Frontal cortex (tissue), 4 donors: Measurements from ENCODE around the gene SEMA3E. TPM values are rescaled to one million over a fixed set of nuclear protein-coding genes. Genes with fewer than 3 reads are reported as not detected.

Experiments used
- DNase-seq, 2 donors: peaks; one replicate each; pipeline ENCODE4 v3.0.0; 2012; ENCODE audit warnings: low spot score in 2 of 2
- FAIRE-seq: peaks from 2 replicates; lab custom pipeline; 2012; peaks lifted over from hg19 to GRCh38; lab: Jason Lieb, UNC
- total RNA-seq: library from RNA; depleted of rRNA; stranded (reverse); fragments of >200 nt; gene quantifications from one replicate; pipeline ENCODE4 v1.2.3, GENCODE V29; 2014
- donor health status: control.
- donor health status: control.
- donor health status: control.

Gene SEMA3E
- total RNA-seq, 1 donor from 2014 or later: 28.1 TPM

DNA sequence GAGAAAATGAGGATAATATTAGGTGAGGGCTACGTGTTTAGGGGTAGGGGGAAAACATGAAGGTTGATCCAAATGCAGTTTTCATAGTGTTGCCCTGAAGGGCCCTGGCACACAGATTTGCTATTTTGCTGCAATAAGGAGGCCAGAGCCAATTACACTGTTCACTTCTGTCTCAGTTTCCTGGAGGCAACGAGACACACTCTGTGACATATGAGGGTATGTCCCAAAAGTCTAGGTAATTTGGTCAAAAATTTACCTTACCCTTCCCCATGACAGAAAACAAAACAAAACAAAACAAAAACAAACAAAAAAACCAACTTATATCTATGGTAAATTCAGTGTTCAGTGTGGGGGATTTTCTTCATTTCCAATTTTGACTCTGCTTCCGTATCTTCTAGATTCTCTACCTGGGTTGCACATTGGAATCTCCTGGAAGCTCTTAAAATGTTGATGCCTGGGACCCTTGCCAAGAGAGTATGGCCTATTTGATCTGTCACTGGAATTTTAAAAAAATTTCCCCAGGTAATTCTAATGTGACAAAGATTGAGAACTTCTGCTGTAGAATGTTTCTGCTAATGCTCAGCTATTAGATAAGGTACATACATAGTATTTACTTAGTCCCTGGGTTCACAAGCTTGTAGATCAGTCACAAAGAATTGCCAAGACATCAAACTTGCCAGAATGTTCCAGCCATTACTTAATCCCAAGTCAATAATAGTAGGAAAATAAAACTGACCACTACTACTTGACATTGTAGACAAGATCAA lies 139.5 kb downstream of the SEMA3E start:
- DNase-seq (no peak), FAIRE-seq (no peak)

GRCh38 chr7:83504330-83504729 lies 144.6 kb downstream of the SEMA3E start:
- DNase-seq: no peak
- FAIRE-seq: no peak

- no peak for DNase-seq
- FAIRE-seq: no peak
Measured at GRCh38 chr7:83502636-83503035, 146.3 kb downstream of the SEMA3E start.

DNA sequence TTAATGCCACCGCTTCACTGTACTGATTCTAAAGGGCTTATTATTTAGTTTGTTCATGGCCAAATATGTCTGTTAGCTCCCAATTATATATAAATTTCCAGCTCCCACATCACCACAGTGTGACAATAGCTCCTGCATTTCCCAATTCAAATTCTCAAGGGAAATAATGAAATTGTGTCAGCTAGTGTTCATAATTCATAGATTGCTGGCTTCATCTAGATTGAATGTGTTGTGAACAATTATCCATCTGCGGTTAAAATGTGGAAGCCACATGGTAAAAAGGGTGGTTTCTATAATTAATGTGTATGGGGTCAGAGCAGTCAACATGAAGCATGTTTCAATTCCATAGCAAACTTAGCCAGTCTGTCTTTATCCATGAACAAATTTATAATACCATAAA lies 154.3 kb downstream of the SEMA3E start:
- DNase-seq (no peak), FAIRE-seq (no peak)

DNA sequence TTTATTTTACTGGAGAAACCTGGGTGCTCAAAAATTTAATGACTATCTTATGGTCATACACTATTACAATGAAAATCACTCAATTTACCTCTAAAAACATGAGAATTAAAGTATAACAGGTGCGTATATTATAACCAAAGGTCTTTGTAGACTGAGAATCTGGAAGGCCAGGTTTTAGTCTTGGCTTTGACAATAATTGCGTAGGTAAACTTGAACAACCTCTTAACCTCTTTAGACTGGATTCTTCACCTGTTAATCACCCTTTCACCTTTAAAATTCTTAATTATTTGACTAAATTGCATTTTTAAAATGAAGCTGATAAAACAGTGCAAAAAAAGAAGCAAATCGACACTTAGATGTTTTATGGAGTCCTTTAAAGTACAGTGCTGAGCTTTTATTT lies 156.1 kb downstream of the SEMA3E start:
- no peak for FAIRE-seq
- DNase-seq: no peak

- no peak for FAIRE-seq
- no peak for DNase-seq
Measured at GRCh38 chr7:83487801-83488200, 161.1 kb downstream of the SEMA3E start.

- FAIRE-seq: no peak
Measured at GRCh38 chr7:83486957-83487356, 162.0 kb downstream of the SEMA3E start.

DNA sequence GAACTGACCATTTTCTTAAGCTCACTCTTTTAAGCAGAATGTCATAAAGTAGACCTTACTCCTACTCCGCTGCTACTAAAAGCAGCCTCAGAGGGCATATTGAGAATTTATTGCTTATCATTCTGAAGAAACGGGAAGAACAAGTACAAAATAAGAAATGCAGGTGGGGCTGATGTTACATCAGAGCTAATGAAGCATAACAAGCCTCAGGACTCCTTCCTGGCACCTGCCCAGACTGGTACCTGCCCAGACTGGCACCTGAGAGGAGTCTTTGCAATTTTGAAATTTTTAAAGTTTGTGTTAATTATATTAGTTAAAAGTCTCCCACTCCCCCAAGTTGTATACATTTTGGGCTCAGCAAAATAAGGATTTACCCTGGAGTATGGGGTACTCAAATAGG lies 162.4 kb downstream of the SEMA3E start:
- FAIRE-seq (no peak), DNase-seq (no peak)

More at GRCh38 chr7:83486957-83487356, 162.0 kb downstream of the SEMA3E start:
- DNase-seq: no peak

GRCh38 chr7:83484826-83485225 lies 164.1 kb downstream of the SEMA3E start:
- FAIRE-seq: no peak
- DNase-seq: no peak

DNA sequence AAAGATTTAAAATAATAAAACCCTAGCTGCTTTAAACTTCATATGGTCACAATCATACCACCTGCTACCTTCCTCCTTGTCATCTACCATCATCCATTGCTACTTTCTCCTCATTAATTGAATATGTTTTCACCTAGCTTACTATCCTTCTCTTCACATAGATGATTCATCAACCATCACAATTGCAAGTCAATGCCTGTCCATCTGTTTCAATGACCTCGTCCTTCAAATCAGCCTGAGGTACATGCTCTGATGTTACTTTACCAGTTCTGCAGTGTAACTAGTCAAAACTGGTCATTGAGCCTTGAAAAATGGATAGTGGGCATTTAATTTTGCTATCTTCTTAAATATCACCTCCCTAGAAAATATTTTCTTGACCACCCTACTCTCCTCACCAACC lies 164.7 kb downstream of the SEMA3E start:
- no peak for FAIRE-seq

DNA sequence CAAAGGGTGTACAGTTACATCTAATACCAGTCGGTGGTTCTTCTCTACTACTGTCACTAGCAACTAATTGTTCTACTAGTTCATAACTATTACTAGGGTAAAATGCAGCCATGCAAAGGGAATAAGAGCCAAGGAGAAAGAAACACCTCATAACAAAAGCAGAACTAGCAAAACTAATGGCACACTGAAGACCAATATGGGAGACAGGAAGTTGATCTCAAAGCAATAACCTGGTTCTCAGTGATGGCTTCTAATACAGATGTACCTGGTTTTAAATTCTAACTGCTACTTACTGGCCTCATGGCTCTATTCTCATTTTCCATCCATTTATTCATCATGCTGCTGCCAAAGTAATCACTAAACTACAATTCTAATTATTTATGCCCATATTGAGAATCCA lies 170.3 kb downstream of the SEMA3E start:
- no peak for DNase-seq

More for the DNA sequence above, 164.7 kb downstream of the SEMA3E start:
- no peak for DNase-seq

GRCh38 chr7:83476511-83477050 lies 172.4 kb downstream of the SEMA3E start:
- FAIRE-seq: no peak

More for the DNA sequence above, 170.3 kb downstream of the SEMA3E start:
- no peak for FAIRE-seq

GRCh38 chr7:83475420-83475819 lies 173.5 kb downstream of the SEMA3E start:
- FAIRE-seq: no peak
- DNase-seq: no peak

More at GRCh38 chr7:83476511-83477050, 172.4 kb downstream of the SEMA3E start:
- no peak for DNase-seq

DNA sequence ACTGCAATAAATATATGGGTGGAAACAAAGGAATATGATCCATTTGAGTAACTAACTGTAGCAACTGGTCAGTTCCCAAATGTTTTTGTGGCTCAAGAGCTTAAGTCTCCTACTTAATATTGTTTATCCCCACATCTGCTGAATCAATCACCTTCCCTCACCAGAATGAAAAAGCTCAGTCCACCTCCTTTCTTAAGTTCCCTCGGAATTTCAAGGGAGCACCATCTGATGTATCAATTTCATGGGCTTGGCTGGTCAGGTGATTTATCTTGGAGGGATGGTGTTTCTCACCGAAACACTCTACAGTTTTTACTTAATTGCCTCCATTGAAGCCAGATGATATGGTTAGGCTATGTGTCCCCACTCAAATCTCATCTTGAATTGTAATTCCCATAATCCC lies 176.6 kb downstream of the SEMA3E start:
- DNase-seq (no peak), FAIRE-seq (no peak)

DNA sequence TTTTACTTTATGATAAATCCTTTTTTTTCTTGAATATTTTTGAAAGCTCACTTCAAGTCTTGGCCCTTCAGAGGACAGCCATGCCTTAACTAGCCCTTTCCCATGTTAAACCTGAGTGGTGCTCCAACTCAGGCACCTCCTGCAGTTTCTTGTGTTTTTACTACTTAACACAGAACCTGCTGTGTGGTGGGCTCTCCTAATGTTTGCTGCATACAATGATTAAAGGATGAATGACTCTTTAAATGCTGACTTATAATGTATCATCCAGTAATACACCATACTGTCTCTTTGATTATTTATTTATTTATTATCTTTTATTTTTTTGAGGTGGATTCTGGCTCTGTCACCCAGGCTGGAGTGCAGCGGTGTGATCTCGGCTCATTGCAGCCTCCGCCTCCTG lies 179.4 kb downstream of the SEMA3E start:
- FAIRE-seq (no peak), DNase-seq (no peak)

GRCh38 chr7:83469076-83469475 lies 179.9 kb downstream of the SEMA3E start:
- no peak for DNase-seq
- peak; percentile 56 for FAIRE-seq

GRCh38 chr7:83468251-83468739 lies 180.6 kb downstream of the SEMA3E start:
- no peak for FAIRE-seq
- peak; percentile 11 to 41 for DNase-seq

GRCh38 chr7:83467493-83467892 lies 181.4 kb downstream of the SEMA3E start:
- FAIRE-seq (no peak), DNase-seq (no peak)

DNA sequence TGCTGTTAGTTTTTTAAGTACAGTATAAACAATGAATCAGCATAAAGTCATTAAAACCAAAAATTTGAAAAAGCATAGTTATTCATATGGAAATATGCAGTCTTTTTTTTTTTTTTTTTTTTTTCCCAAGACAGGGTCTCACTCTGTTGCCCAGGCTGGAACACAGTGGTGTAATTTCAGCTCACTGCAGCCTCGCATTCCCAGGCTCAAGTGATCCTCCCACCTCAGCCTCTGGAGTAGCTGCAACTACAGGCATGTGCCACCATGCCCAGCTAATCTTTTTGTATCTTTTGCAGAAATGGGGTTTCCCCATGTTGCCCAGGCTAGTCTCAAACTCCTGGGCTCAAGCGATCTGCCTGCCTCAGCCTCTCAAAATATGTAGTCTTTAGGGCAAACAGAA lies 182.0 kb downstream of the SEMA3E start:
- DNase-seq (no peak), FAIRE-seq (no peak)

DNA sequence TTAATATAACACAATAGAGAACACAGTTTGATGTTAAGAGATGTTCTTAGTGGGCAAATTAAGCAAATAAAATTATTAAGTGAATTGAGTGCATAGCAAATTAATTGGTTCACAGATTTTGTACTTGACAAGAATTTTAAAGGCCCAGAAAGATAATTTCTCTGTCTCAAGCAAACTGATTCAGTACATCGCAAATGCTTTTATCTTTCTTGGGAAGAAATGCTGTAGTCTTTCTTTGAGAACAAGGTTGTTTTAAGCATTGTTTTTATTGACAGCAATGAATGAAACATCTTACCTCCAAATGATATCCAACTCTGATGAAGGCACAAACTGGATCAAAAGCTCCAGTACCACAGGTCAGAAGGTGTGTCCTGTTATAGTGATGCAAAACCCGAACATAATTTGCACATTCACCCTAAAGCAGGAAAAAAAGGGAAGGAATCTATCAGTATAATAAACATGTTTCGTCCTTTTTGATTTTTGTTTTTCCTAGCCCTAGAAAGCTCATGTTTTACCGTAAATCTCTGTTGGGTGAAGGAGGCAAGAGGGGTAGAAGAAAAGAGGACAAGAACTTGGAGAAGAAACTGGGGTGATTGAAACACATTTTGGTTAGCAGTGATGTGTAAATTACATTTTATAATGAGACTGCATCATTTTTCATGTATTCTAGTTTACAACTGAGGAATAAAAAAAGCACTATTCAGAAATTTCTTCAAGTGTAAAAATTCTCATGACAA lies 182.6 kb downstream of the SEMA3E start:
- FAIRE-seq (no peak), DNase-seq (no peak)

- no peak for DNase-seq
- FAIRE-seq: no peak
Measured at GRCh38 chr7:83465643-83466042, 183.3 kb downstream of the SEMA3E start.
